SHP77 (cell line): ENCODE measurements around the gene GRIN3A.
"Not testable (repeated sequence)": the region's sequence is repeated elsewhere in the genome, so short reads cannot be mapped to it uniquely, and the experiment has no call there.

Experiments
- DNase-seq, 2 experiments: peaks; one replicate each; lab custom pipeline; 2025; lab: John Stamatoyannopoulos, UW

GRIN3A gene

GRCh38 chr9:101632611-101633010 is 105.8 kb downstream of the GRIN3A start:
- DNase-seq = no peak

GRCh38 chr9:101631892-101632291 is 106.6 kb downstream of the GRIN3A start:
- no peak for DNase-seq

GRCh38 chr9:101629636-101630035 is 108.8 kb downstream of the GRIN3A start:
- DNase-seq = no peak

GRCh38 chr9:101628173-101628572 is 110.3 kb downstream of the GRIN3A start:
- no peak for DNase-seq

- DNase-seq = no peak
Observed at GRCh38 chr9:101626295-101626694, 112.2 kb downstream of the GRIN3A start.

- no peak for DNase-seq
Observed at GRCh38 chr9:101625876-101626275, 112.6 kb downstream of the GRIN3A start.

- DNase-seq = no peak
Observed at GRCh38 chr9:101620452-101620851, 118.0 kb downstream of the GRIN3A start.

- no peak for DNase-seq
Observed at GRCh38 chr9:101618698-101619097, 119.7 kb downstream of the GRIN3A start.

GRCh38 chr9:101605547-101605946 is 132.9 kb downstream of the GRIN3A start:
- no peak for DNase-seq

- no peak for DNase-seq
Observed at GRCh38 chr9:101604296-101604695, 134.2 kb downstream of the GRIN3A start.

GRCh38 chr9:101601904-101602765 is 136.3 kb downstream of the GRIN3A start:
- peak; percentile 59 to 65 for DNase-seq

GRCh38 chr9:101594796-101595195 is 143.7 kb downstream of the GRIN3A start, which contains the start of gene PPP3R2:
Gene PPP3R2, minus strand, starts transcription at chr9:101594969. Its CDS starts 48 bp downstream, at chr9:101594921.
- DNase-seq = no peak

- no peak for DNase-seq
Observed at GRCh38 chr9:101593345-101593744, 145.1 kb downstream of the GRIN3A start.

GRCh38 chr9:101592788-101593187 is 145.7 kb downstream of the GRIN3A start:
- DNase-seq = no peak

- no peak for DNase-seq
Observed at GRCh38 chr9:101591787-101592446, 146.5 kb downstream of the GRIN3A start.

- DNase-seq = no peak
Observed at GRCh38 chr9:101590901-101591300, 147.5 kb downstream of the GRIN3A start.

GRCh38 chr9:101590074-101590473 is 148.4 kb downstream of the GRIN3A start:
- not testable (repeated sequence) for DNase-seq

- DNase-seq = no peak
Observed at GRCh38 chr9:101587332-101588043, 151.0 kb downstream of the GRIN3A start.

GRCh38 chr9:101586651-101587050 is 151.8 kb downstream of the GRIN3A start:
- DNase-seq = no peak

GRCh38 chr9:101585740-101586139 is 152.7 kb downstream of the GRIN3A start:
- no peak for DNase-seq

- DNase-seq = no peak
Observed at GRCh38 chr9:101582553-101582952, 155.9 kb downstream of the GRIN3A start.

- DNase-seq = no peak
Observed at GRCh38 chr9:101579711-101580545, 158.5 kb downstream of the GRIN3A start.
